HepG2 (cell line): ENCODE data around the gene DNAJC15.

Experiments used
- EZH2 ChIP-seq: conservative IDR thresholded peaks from 2 replicates; pipeline ENCODE4 v1.6.1; 2012; ENCODE audit warnings: mild to moderate bottlenecking, low read depth, low read length, moderate library complexity
- MEF2D ChIP-seq: sonication (generic); formaldehyde crosslinking; IDR thresholded peaks from 2 replicates; pipeline ENCODE4 v1.5.1; 2020; ENCODE audit warnings: mild to moderate bottlenecking, missing genetic modification reagents
- PCBP2 ChIP-seq: fragments of 200-400 bp; formaldehyde crosslinking; optimal IDR thresholded peaks from 2 replicates; pipeline ENCODE3; 2018; ENCODE audit warnings: low read length, low read depth; ENCODE audit not compliant: poor library complexity, severe bottlenecking
- POLR2A ChIP-seq, 2 experiments: IDR thresholded peaks; 2 replicates each; pipeline ENCODE4 v1.6.1; 2011; ENCODE audit warnings: low read depth in 2 of 2, low read length in 2 of 2, mild to moderate bottlenecking in 1 of 2, moderate library complexity in 1 of 2; ENCODE audit not compliant: insufficient read depth in 1 of 2
- RAD21 ChIP-seq: fragments of 450-650 bp; formaldehyde crosslinking; IDR thresholded peaks from 2 replicates; pipeline ENCODE4 v1.5.0; 2020; ENCODE audit warnings: mild to moderate bottlenecking
- SMAD3 ChIP-seq: sonication (generic); formaldehyde crosslinking; IDR thresholded peaks from 2 replicates; pipeline ENCODE4 v1.4.0; 2020; ENCODE audit warnings: missing genetic modification reagents
- TARDBP ChIP-seq: sonication (generic); formaldehyde crosslinking; IDR thresholded peaks from 2 replicates; pipeline ENCODE4 v1.8.0; 2022; ENCODE audit warnings: mild to moderate bottlenecking, missing genetic modification reagents
- ZFP90 ChIP-seq: sonication (generic); formaldehyde crosslinking; IDR thresholded peaks from 2 replicates; pipeline ENCODE4 v1.8.0; 2022; ENCODE audit warnings: missing genetic modification reagents, mild to moderate bottlenecking, inconsistent platforms, borderline replicate concordance
- ZNF232 ChIP-seq: sonication (generic); formaldehyde crosslinking; IDR thresholded peaks from 2 replicates; pipeline ENCODE4 v1.4.0; 2020; ENCODE audit warnings: missing genetic modification reagents, borderline replicate concordance
- ZNF282 ChIP-seq: fragments of 450-650 bp; IDR thresholded peaks from 2 replicates; pipeline ENCODE4 v1.6.1; 2018; ENCODE audit not compliant: partially characterized antibody
- TF ChIP-seq, protein P1 (sequence below): sonication (generic); formaldehyde crosslinking; IDR thresholded peaks from 2 replicates; pipeline ENCODE4 v1.8.0; 2022; ENCODE audit warnings: missing genetic modification reagents, mild to moderate bottlenecking, inconsistent platforms, borderline replicate concordance
- TF ChIP-seq, protein P2 (sequence below): sonication (generic); formaldehyde crosslinking; IDR thresholded peaks from 2 replicates; pipeline ENCODE4 v1.8.1; 2023; ENCODE audit warnings: missing genetic modification reagents, inconsistent platforms, borderline replicate concordance
- TF ChIP-seq, protein P3 (sequence below), 2 experiments: IDR thresholded peaks; 2 replicates each; pipeline ENCODE4 v1.6.1; 2011 to 2012; ENCODE audit warnings: low read length in 2 of 2, borderline replicate concordance in 1 of 2, low read depth in 1 of 2, mild to moderate bottlenecking in 1 of 2, moderate library complexity in 1 of 2
- TF ChIP-seq, protein P4 (sequence below): sonication (generic); formaldehyde crosslinking; IDR thresholded peaks from 2 replicates; pipeline ENCODE4 v1.5.0; 2020; ENCODE audit warnings: missing genetic modification reagents

DNA sequence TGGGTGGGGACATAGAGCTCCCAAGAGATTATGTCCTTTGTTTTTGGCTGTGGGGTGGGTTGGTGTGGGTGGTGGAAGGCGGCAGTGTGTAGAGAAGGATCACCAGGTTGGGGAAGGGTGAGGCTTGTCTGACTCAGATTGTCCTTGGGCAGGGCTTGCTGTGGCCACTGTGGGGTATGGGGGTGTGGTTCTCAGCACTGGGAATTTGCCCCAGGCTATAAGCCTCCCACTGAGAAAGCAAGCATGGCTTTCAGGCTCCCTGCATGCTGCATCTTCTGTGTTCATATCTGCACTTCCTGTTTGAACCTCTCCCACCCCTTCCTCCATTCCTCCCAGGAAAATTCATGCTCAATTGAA is 34.9 kb downstream of the DNAJC15 start:
- TF ChIP-seq EZH2 (no peak), TARDBP (no peak), ZNF232 (no peak), MEF2D (CRISPR knock-in tag) (no peak), RAD21 (CRISPR knock-in tag) (no peak), SMAD3 (CRISPR knock-in tag) (no peak), PCBP2 (no peak), ZNF282 (no peak), ZFP90 (CRISPR knock-in tag) (no peak), POLR2A (IDR thresholded peaks at IDR 0.05; ENCODE audit: insufficient read depth in 1 of 2, low read depth in 2 of 2, low read length in 2 of 2) (no peak)
- TF ChIP-seq, protein P1, sequence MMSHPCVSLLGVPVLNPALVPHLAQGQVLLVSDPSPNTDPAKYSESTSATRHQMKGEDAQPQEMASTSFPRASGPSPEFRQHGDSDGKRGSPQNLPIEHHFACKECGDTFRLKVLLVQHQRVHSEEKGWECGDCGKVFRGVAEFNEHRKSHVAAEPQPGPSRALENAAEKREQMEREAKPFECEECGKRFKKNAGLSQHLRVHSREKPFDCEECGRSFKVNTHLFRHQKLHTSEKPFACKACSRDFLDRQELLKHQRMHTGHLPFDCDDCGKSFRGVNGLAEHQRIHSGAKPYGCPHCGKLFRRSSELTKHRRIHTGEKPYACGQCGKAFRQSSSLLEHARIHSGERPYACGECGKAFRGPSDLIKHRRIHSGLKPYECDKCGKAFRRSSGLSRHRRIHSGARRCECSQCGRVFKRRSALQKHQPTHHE = no peak
- TF ChIP-seq, protein P2, sequence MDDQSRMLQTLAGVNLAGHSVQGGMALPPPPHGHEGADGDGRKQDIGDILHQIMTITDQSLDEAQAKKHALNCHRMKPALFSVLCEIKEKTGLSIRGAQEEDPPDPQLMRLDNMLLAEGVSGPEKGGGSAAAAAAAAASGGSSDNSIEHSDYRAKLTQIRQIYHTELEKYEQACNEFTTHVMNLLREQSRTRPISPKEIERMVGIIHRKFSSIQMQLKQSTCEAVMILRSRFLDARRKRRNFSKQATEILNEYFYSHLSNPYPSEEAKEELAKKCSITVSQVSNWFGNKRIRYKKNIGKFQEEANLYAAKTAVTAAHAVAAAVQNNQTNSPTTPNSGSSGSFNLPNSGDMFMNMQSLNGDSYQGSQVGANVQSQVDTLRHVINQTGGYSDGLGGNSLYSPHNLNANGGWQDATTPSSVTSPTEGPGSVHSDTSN = no peak
- TF ChIP-seq, protein P3, sequence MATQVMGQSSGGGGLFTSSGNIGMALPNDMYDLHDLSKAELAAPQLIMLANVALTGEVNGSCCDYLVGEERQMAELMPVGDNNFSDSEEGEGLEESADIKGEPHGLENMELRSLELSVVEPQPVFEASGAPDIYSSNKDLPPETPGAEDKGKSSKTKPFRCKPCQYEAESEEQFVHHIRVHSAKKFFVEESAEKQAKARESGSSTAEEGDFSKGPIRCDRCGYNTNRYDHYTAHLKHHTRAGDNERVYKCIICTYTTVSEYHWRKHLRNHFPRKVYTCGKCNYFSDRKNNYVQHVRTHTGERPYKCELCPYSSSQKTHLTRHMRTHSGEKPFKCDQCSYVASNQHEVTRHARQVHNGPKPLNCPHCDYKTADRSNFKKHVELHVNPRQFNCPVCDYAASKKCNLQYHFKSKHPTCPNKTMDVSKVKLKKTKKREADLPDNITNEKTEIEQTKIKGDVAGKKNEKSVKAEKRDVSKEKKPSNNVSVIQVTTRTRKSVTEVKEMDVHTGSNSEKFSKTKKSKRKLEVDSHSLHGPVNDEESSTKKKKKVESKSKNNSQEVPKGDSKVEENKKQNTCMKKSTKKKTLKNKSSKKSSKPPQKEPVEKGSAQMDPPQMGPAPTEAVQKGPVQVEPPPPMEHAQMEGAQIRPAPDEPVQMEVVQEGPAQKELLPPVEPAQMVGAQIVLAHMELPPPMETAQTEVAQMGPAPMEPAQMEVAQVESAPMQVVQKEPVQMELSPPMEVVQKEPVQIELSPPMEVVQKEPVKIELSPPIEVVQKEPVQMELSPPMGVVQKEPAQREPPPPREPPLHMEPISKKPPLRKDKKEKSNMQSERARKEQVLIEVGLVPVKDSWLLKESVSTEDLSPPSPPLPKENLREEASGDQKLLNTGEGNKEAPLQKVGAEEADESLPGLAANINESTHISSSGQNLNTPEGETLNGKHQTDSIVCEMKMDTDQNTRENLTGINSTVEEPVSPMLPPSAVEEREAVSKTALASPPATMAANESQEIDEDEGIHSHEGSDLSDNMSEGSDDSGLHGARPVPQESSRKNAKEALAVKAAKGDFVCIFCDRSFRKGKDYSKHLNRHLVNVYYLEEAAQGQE (IDR thresholded peaks at IDR 0.05; ENCODE audit: borderline replicate concordance in 1 of 2, low read depth in 1 of 2, low read length in 2 of 2) = no peak
- TF ChIP-seq, protein P4, sequence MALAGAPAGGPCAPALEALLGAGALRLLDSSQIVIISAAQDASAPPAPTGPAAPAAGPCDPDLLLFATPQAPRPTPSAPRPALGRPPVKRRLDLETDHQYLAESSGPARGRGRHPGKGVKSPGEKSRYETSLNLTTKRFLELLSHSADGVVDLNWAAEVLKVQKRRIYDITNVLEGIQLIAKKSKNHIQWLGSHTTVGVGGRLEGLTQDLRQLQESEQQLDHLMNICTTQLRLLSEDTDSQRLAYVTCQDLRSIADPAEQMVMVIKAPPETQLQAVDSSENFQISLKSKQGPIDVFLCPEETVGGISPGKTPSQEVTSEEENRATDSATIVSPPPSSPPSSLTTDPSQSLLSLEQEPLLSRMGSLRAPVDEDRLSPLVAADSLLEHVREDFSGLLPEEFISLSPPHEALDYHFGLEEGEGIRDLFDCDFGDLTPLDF (CRISPR knock-in tag) = no peak
